HG03432 (cell line): ENCODE measurements around the gene OBI1.
"Not testable (repeated sequence)": the region's sequence is repeated elsewhere in the genome, so short reads cannot be mapped to it uniquely, and the experiment has no call there.

ENCODE experiments used
- ATAC-seq: cut with Tn5 transposase; IDR thresholded peaks from one replicate; pipeline ENCODE4 v1.9.1; 2021; ENCODE audit warnings: mild to moderate bottlenecking, moderate library complexity; ENCODE audit not compliant: unreplicated experiment

The OBI1 gene

GRCh38 chr13:78649997-78650716 is 8.8 kb downstream of the OBI1 start:
- ATAC-seq = peak; percentile 36

GRCh38 chr13:78647109-78647678 is 11.8 kb downstream of the OBI1 start:
- not testable (repeated sequence) for ATAC-seq

- peak; percentile 79 for ATAC-seq
Observed at GRCh38 chr13:78638216-78638615, 20.7 kb downstream of the OBI1 start.

GRCh38 chr13:78636495-78636894 is 22.5 kb downstream of the OBI1 start:
- ATAC-seq = no peak

GRCh38 chr13:78632996-78633395 is 26.0 kb downstream of the OBI1 start:
- no peak for ATAC-seq

GRCh38 chr13:78631077-78631476 is 27.9 kb downstream of the OBI1 start:
- no peak for ATAC-seq

- ATAC-seq = no peak
Observed at GRCh38 chr13:78630511-78630910, 28.4 kb downstream of the OBI1 start.

- ATAC-seq = no peak
Observed at GRCh38 chr13:78625384-78625783, 33.6 kb downstream of the OBI1 start.

GRCh38 chr13:78623132-78623531 is 35.8 kb downstream of the OBI1 start:
- no peak for ATAC-seq

GRCh38 chr13:78620936-78621470 is 38.0 kb downstream of the OBI1 start:
- no peak for ATAC-seq

GRCh38 chr13:78618411-78618810 is 40.5 kb downstream of the OBI1 start:
- ATAC-seq = no peak

GRCh38 chr13:78611040-78611439 is 47.9 kb downstream of the OBI1 start:
- no peak for ATAC-seq

GRCh38 chr13:78610381-78610883 is 48.5 kb downstream of the OBI1 start:
- no peak for ATAC-seq

- no peak for ATAC-seq
Observed at GRCh38 chr13:78609464-78610205, 49.3 kb downstream of the OBI1 start.

GRCh38 chr13:78608688-78609463 is 50.1 kb downstream of the OBI1 start:
- ATAC-seq = no peak

GRCh38 chr13:78608252-78608687 is 50.7 kb downstream of the OBI1 start:
- ATAC-seq = no peak

GRCh38 chr13:78607409-78608251 is 51.3 kb downstream of the OBI1 start:
- no peak for ATAC-seq

GRCh38 chr13:78606471-78607408 is 52.2 kb downstream of the OBI1 start:
- no peak for ATAC-seq
